Raji (cell line): Measurements from ENCODE around the gene FHL1.

ENCODE experiments used
- POLR2A ChIP-seq: IDR thresholded peaks from 2 replicates; pipeline ENCODE4 v1.6.1; 2011; ENCODE audit warnings: low read depth, low read length, control low read depth; ENCODE audit not compliant: insufficient read depth

Gene FHL1

DNA sequence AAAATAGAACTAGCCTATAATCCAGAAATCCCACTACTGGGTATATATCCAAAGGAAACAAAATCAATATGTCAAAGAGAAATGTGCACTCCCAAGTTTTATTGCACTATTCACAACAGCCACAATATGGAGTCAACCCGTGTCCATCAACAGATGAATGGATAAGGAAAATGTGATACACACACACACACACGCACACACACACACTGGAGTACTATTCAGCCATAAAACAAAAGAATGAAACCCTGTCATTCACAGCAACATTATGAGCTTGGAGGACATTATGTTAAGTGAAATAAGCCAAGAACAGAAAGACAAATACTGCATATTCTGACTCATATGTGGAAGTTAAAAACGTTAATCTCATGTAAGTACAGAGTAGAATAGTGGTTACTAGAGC lies 5.8 kb upstream of the FHL1 start:
- no peak for TF ChIP-seq POLR2A

GRCh38 chrX:136142592-136142991 lies 4.7 kb upstream of the FHL1 start:
- no peak for TF ChIP-seq POLR2A

GRCh38 chrX:136143711-136144110 lies 3.6 kb upstream of the FHL1 start:
- TF ChIP-seq POLR2A: no peak

DNA sequence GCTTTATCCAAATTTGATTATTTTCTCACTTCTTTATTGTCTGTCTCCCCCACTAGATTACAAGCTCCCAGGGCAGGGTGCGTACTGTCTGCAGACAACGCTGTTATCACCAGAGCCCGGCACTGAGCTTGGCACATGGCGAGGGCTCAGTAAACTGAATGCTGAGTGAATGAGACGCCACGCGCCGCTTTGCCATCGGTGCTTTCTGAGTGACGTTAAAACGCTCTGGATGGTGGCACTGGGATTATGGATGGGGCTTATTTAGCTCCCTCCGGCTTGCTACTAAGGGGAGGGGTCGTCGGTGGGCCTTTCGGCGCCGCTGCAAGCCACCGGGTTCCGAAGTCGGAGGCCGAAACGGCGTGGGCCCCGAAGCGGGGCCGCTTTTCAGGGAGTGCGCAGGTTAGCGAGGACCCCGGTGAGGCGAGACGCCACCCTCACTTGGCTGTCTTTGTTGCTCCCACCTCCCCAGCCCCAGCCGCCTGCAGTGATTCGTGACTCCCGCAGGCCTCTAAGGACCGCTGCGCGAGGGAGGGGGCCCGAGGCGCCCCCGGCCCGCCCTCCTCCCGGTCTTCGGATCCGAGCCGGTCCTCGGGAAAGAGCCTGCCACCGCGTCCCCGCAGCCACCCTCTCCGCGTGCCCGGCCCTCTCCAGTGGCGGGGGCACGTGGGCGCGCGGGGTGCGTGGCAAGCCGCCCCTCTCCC lies 569 bp upstream of the FHL1 start:
- TF ChIP-seq POLR2A: no peak

GRCh38 chrX:136147976-136148375 lies 643 bp downstream of the FHL1 start:
- no peak for TF ChIP-seq POLR2A

GRCh38 chrX:136148391-136148790 lies 1.1 kb downstream of the FHL1 start:
- no peak for TF ChIP-seq POLR2A

- TF ChIP-seq POLR2A: no peak
Observed at GRCh38 chrX:136154998-136155397, 7.7 kb downstream of the FHL1 start.

DNA sequence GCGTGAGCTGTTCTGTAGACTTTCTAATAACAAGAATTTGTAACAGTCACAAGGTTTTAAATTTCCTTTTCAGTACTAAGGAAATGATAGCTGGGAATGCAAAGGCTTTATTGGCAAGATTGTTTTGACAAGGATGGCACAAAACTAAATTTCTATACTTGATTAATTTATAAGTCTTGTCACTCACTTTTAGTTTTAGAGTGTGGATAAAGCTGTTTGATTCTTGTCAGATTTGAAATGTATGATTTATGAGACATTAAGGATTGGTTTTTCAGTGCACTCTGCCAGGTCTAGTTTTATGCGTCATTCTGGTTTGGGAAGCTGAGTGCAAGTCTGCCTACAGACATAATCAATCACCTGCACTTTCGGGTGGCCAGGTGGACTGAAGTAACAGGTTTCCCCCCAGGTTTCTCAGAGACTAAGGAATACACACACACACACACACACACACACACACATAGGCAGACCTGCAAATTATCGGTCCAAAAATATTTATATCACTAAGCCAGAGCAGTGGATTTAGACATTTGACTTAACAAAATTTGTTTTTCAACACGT lies 9.3 kb downstream of the FHL1 start:
- TF ChIP-seq POLR2A: no peak

DNA sequence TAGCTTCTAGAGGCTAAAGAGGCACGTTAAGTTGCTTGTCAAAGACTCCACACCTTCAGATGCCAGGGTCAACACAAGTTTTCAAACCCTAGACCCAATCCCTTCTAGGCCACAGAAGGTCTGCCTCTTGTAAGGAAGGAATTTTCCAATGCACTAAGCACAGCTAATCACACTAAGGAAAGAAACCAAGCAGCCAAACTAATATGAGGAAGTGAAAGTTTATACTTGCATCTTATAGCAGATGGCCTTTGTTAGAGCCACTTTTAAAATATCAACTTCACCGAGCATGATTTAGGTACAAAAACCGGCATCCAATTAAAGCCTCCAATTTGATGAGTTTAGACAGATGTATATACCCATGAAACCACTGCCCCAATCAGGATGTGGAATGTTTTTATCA lies 9.9 kb downstream of the FHL1 start:
- no peak for TF ChIP-seq POLR2A

DNA sequence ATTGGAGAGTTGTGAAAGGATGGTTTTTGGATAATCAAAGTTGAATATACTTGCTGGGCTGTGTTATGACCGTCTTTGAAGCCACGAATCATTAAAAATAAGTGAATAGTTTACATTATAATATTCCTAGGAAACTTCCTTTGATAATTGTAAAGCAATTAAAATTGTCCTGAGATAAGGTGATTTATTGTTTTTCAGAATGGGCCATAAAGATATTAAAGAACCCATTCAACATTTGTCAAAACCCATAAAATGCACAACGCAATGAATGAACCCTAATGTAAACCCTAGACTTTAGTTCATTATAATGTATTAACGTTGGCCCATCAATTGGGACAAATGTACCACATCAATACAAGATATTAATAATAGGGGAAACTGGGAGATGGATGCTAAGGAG lies 11.4 kb downstream of the FHL1 start:
- no peak for TF ChIP-seq POLR2A

- no peak for TF ChIP-seq POLR2A
Observed at GRCh38 chrX:136159611-136160025, 12.3 kb downstream of the FHL1 start.

GRCh38 chrX:136162827-136163570 lies 15.7 kb downstream of the FHL1 start:
- TF ChIP-seq POLR2A: no peak

- TF ChIP-seq POLR2A: no peak
Observed at GRCh38 chrX:136163689-136164088, 16.4 kb downstream of the FHL1 start.

GRCh38 chrX:136165406-136165805 lies 18.1 kb downstream of the FHL1 start:
- TF ChIP-seq POLR2A: no peak

DNA sequence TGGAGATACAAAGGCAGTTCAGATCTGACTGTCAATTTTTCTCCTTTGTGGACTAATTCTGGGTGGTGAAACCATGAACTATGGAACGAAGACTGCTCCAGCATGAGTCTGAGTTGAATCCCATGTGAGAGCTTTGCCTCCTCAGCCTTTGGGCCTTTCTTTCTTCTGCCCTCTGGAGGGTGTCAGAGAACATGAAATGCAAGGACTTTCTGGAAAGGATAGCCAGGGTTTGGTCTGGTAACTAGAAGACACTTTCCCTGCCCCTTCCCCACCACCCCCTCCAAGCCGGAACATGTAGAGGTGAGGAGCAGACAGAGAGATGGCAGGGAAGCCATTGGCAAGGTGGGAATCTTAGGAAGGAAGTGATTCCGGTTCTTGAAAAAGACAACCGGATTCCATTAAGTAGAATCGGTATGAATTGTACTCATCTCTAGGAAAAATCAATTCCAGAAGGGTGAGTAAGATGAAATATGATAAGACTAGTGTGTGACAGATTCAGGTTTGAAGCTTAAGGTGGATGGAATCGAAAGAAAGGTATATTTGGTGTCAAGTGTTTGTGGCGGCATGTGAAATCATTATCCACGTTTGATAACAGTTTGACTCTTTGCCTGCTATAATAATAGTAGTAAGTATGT lies 19.0 kb downstream of the FHL1 start:
- no peak for TF ChIP-seq POLR2A
